HEK293 (cell line): Measurements from ENCODE around the gene MBD5.

Experiments
- CTCF ChIA-PET: fragments of 350-600 bp; formaldehyde crosslinking; extraction: SDS; loops from one replicate; lab custom pipeline; 2021; ENCODE audit warnings: antibody characterized with exemption; lab: Yijun Ruan, JAX
- POLR2A ChIA-PET: fragments of 300-600 bp; formaldehyde crosslinking; extraction: SDS; loops from one replicate; lab custom pipeline; 2020; ENCODE audit warnings: antibody characterized with exemption, inconsistent platforms; lab: Yijun Ruan, JAX
- H3K27ac ChIP-seq: fragments of 200-500 bp; sonication (Bioruptor generic); 2 replicates; pipeline ENCODE4 v1.5.1; 2014; ENCODE audit warnings: low read depth, low read length, control low read depth, inconsistent platforms; ENCODE audit errors: extremely low read depth
- H3K36me3 ChIP-seq, 2 experiments: fragments of 200-500 bp in 1 of 2; sonication (Bioruptor generic) in 1 of 2; 1 replicate in 1 of 2; 2 replicates in 1 of 2; pipeline ENCODE4 v1.5.1; 2014 to 2017; ENCODE audit warnings: inconsistent platforms in 2 of 2, low read length in 2 of 2; ENCODE audit not compliant: control insufficient read depth in 2 of 2, insufficient read depth in 1 of 2
- H3K4me1 ChIP-seq: fragments of 200-500 bp; sonication (Bioruptor generic); 2 replicates; pipeline ENCODE4 v1.5.1; 2014; ENCODE audit warnings: mild to moderate bottlenecking, low read length, inconsistent platforms; ENCODE audit not compliant: control insufficient read depth, insufficient read depth
- H3K4me3 ChIP-seq: 2 replicates; pipeline ENCODE4 v1.5.1; 2011; ENCODE audit warnings: low read depth, mild to moderate bottlenecking, control low read depth, low read length, moderate library complexity
- H3K9me3 ChIP-seq: fragments of 200-500 bp; sonication (Bioruptor generic); 2 replicates; pipeline ENCODE4 v1.5.1; 2014; ENCODE audit warnings: low read depth, low read length, inconsistent platforms; ENCODE audit not compliant: control insufficient read depth, insufficient read depth
- GFI1B ChIP-seq: fragments of 450-650 bp; formaldehyde crosslinking; IDR thresholded peaks from 2 replicates; pipeline ENCODE4 v1.5.1; 2016; ENCODE audit warnings: missing biosample characterization, missing genetic modification characterization
- SP7 ChIP-seq: fragments of 450-650 bp; formaldehyde crosslinking; IDR thresholded peaks from 2 replicates; pipeline ENCODE4 v1.5.1; 2016; ENCODE audit warnings: missing biosample characterization, missing genetic modification characterization
- TRIM28 ChIP-seq: IDR thresholded peaks from 2 replicates; pipeline ENCODE4 v1.6.1; 2011; ENCODE audit warnings: low read length, control low read depth, borderline replicate concordance
- ZFHX2 ChIP-seq: fragments of 450-650 bp; formaldehyde crosslinking; conservative IDR thresholded peaks from 2 replicates; pipeline ENCODE4 v1.5.1; 2016; ENCODE audit warnings: missing biosample characterization, missing genetic modification characterization
- ZNF114 ChIP-seq: fragments of 450-650 bp; formaldehyde crosslinking; IDR thresholded peaks from 2 replicates; pipeline ENCODE4 v1.5.0; 2017; ENCODE audit warnings: missing biosample characterization, missing genetic modification characterization
- ZNF157 ChIP-seq: fragments of 450-650 bp; formaldehyde crosslinking; IDR thresholded peaks from 2 replicates; pipeline ENCODE4 v1.5.1; 2016; ENCODE audit warnings: missing biosample characterization, missing genetic modification characterization
- ZNF175 ChIP-seq: fragments of 450-650 bp; formaldehyde crosslinking; IDR thresholded peaks from 2 replicates; pipeline ENCODE4 v1.5.1; 2016; ENCODE audit warnings: missing biosample characterization, missing genetic modification characterization
- ZNF214 ChIP-seq: fragments of 450-650 bp; formaldehyde crosslinking; IDR thresholded peaks from 2 replicates; pipeline ENCODE4 v1.5.1; 2017; ENCODE audit warnings: missing biosample characterization, mild to moderate bottlenecking, missing genetic modification characterization, borderline replicate concordance
- ZNF223 ChIP-seq: fragments of 450-650 bp; formaldehyde crosslinking; IDR thresholded peaks from 2 replicates; pipeline ENCODE4 v1.5.1; 2016; ENCODE audit warnings: missing biosample characterization, missing genetic modification characterization
- ZNF23 ChIP-seq: fragments of 450-650 bp; formaldehyde crosslinking; IDR thresholded peaks from 2 replicates; pipeline ENCODE4 v1.5.1; 2016; ENCODE audit warnings: missing biosample characterization, missing genetic modification characterization, borderline replicate concordance
- ZNF302 ChIP-seq: fragments of 450-650 bp; formaldehyde crosslinking; IDR thresholded peaks from 2 replicates; pipeline ENCODE4 v1.5.1; 2016; ENCODE audit warnings: missing biosample characterization, missing genetic modification characterization, low read depth
- ZNF354C ChIP-seq: fragments of 450-650 bp; formaldehyde crosslinking; IDR thresholded peaks from 2 replicates; pipeline ENCODE4 v1.5.1; 2016; ENCODE audit warnings: missing biosample characterization, missing genetic modification characterization, low read depth, borderline replicate concordance
- ZNF37A ChIP-seq: fragments of 450-650 bp; IDR thresholded peaks from 2 replicates; pipeline ENCODE4 v1.5.1; 2018; ENCODE audit warnings: missing biosample characterization, missing genetic modification characterization
- ZNF510 ChIP-seq: fragments of 450-650 bp; formaldehyde crosslinking; IDR thresholded peaks from 2 replicates; pipeline ENCODE4 v1.5.1; 2018; ENCODE audit warnings: mild to moderate bottlenecking, missing genetic modification characterization, missing biosample characterization; ENCODE audit not compliant: insufficient replicate concordance
- ZNF529 ChIP-seq: fragments of 450-650 bp; formaldehyde crosslinking; IDR thresholded peaks from 2 replicates; pipeline ENCODE4 v1.5.1; 2017; ENCODE audit warnings: missing genetic modification characterization, missing biosample characterization; ENCODE audit not compliant: insufficient replicate concordance
- ZNF544 ChIP-seq: fragments of 450-650 bp; formaldehyde crosslinking; IDR thresholded peaks from 2 replicates; pipeline ENCODE4 v1.5.0; 2017; ENCODE audit warnings: missing biosample characterization, missing genetic modification characterization
- ZNF585B ChIP-seq: fragments of 450-650 bp; formaldehyde crosslinking; IDR thresholded peaks from 2 replicates; pipeline ENCODE4 v1.5.1; 2016; ENCODE audit warnings: missing biosample characterization, missing genetic modification characterization
- ZNF658 ChIP-seq: fragments of 450-650 bp; formaldehyde crosslinking; IDR thresholded peaks from 2 replicates; pipeline ENCODE4; 2016; ENCODE audit warnings: missing biosample characterization, missing genetic modification characterization
- ZNF830 ChIP-seq: fragments of 450-650 bp; IDR thresholded peaks from 2 replicates; pipeline ENCODE4 v1.5.0; 2018; ENCODE audit warnings: missing biosample characterization, missing genetic modification characterization, low read depth, mild to moderate bottlenecking, moderate library complexity
- ZSCAN23 ChIP-seq: fragments of 450-650 bp; formaldehyde crosslinking; IDR thresholded peaks from 2 replicates; pipeline ENCODE4 v1.5.1; 2016; ENCODE audit warnings: missing biosample characterization, missing genetic modification characterization
- TF ChIP-seq, protein P1 (sequence below): fragments of 450-650 bp; formaldehyde crosslinking; IDR thresholded peaks from 2 replicates; pipeline ENCODE4 v1.5.1; 2016; ENCODE audit warnings: missing biosample characterization, missing genetic modification characterization
- TF ChIP-seq, protein P2 (sequence below): fragments of 450-650 bp; formaldehyde crosslinking; IDR thresholded peaks from 2 replicates; pipeline ENCODE4 v1.5.1; 2016; ENCODE audit warnings: missing biosample characterization, missing genetic modification characterization
- TF ChIP-seq, protein P3 (sequence below): fragments of 450-650 bp; formaldehyde crosslinking; IDR thresholded peaks from 2 replicates; pipeline ENCODE4 v1.5.1; 2016; ENCODE audit warnings: missing biosample characterization, missing genetic modification characterization
- TF ChIP-seq, protein P4 (sequence below): fragments of 450-650 bp; formaldehyde crosslinking; IDR thresholded peaks from 2 replicates; pipeline ENCODE4 v1.5.1; 2016; ENCODE audit warnings: missing biosample characterization, missing genetic modification characterization
- TF ChIP-seq, protein P5 (sequence below): fragments of 450-650 bp; formaldehyde crosslinking; IDR thresholded peaks from 2 replicates; pipeline ENCODE4 v1.5.1; 2016; ENCODE audit warnings: missing biosample characterization, missing genetic modification characterization
- TF ChIP-seq, protein P6 (sequence below): fragments of 450-650 bp; formaldehyde crosslinking; IDR thresholded peaks from 2 replicates; pipeline ENCODE4 v1.5.1; 2016; ENCODE audit warnings: missing biosample characterization, missing genetic modification characterization

The MBD5 gene

DNA sequence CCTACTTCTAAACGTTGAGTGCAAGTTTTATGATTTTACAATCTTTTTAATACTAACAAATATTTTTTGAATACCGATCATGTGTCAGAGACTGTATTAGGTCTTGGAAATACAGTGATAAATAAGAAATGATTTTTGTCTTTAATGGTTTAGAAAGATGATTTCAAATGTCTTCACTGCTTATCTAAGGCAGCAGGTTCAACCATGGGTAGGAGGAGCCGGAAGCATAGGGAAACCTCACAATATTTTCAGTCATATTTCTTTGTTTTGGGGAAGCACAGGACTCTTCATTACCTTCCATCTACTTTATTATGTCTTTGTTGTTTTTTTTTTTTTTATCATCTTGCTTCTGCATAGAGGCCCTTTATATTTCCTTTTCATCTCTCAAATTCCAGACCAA is 458.5 kb downstream of the MBD5 start:
- Histone ChIP-seq H3K27ac (no peak overlapping the region), H3K9me3 (no peaks in the 10 kb centered on the region), H3K4me1 (no peaks in the 10 kb centered on the region), H3K4me3 (no peak overlapping the region), H3K36me3 (no peaks in the 10 kb centered on the region)
- POLR2A ChIA-PET, result no interaction called here
- CTCF ChIA-PET, result no interaction called here
- TF ChIP-seq GFI1B, result no peak
- TF ChIP-seq, protein P1, sequence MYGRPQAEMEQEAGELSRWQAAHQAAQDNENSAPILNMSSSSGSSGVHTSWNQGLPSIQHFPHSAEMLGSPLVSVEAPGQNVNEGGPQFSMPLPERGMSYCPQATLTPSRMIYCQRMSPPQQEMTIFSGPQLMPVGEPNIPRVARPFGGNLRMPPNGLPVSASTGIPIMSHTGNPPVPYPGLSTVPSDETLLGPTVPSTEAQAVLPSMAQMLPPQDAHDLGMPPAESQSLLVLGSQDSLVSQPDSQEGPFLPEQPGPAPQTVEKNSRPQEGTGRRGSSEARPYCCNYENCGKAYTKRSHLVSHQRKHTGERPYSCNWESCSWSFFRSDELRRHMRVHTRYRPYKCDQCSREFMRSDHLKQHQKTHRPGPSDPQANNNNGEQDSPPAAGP (tag by site-specific recombination), result no peak
- no peak for TF ChIP-seq ZNF175 (tag by site-specific recombination)
- TF ChIP-seq ZNF585B (tag by site-specific recombination), result no peak
- TF ChIP-seq ZSCAN23 (tag by site-specific recombination), result no peak
- no peak for TF ChIP-seq ZNF830

DNA sequence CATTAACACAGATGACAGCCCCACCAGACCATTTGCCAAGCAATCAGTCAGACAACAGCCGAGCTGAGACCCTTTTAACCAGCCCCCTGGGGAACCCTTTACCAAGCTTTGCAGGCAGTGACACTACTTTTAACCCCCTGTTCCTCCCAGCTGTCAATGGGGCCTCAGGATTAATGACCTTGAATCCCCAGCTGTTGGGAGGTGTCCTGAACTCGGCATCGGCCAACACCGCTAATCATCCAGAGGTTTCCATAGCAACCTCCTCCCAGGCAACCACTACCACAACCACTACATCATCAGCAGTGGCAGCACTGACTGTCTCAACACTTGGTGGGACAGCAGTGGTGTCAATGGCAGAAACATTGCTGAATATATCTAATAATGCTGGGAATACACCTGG is 462.8 kb downstream of the MBD5 start:
- H3K9me3 ChIP-seq, result no peaks in the 10 kb centered on the region
- TF ChIP-seq ZNF157 (tag by site-specific recombination) (no peak), SP7 (tag by site-specific recombination) (no peak), ZNF658 (no peak), ZNF223 (tag by site-specific recombination) (no peak), ZNF23 (tag by site-specific recombination) (no peak), TRIM28 (no peak), ZNF302 (no peak), ZNF544 (no peak), ZNF354C (tag by site-specific recombination) (no peak), ZFHX2 (no peak), ZNF214 (tag by site-specific recombination) (no peak), ZNF510 (tag by site-specific recombination) (no peak), ZNF529 (tag by site-specific recombination) (no peak), ZNF114 (tag by site-specific recombination) (no peak), ZNF37A (tag by site-specific recombination) (no peak)
- TF ChIP-seq, protein P2, sequence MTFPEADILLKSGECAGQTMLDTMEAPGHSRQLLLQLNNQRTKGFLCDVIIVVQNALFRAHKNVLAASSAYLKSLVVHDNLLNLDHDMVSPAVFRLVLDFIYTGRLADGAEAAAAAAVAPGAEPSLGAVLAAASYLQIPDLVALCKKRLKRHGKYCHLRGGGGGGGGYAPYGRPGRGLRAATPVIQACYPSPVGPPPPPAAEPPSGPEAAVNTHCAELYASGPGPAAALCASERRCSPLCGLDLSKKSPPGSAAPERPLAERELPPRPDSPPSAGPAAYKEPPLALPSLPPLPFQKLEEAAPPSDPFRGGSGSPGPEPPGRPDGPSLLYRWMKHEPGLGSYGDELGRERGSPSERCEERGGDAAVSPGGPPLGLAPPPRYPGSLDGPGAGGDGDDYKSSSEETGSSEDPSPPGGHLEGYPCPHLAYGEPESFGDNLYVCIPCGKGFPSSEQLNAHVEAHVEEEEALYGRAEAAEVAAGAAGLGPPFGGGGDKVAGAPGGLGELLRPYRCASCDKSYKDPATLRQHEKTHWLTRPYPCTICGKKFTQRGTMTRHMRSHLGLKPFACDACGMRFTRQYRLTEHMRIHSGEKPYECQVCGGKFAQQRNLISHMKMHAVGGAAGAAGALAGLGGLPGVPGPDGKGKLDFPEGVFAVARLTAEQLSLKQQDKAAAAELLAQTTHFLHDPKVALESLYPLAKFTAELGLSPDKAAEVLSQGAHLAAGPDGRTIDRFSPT (tag by site-specific recombination), result no peak
- TF ChIP-seq, protein P3, sequence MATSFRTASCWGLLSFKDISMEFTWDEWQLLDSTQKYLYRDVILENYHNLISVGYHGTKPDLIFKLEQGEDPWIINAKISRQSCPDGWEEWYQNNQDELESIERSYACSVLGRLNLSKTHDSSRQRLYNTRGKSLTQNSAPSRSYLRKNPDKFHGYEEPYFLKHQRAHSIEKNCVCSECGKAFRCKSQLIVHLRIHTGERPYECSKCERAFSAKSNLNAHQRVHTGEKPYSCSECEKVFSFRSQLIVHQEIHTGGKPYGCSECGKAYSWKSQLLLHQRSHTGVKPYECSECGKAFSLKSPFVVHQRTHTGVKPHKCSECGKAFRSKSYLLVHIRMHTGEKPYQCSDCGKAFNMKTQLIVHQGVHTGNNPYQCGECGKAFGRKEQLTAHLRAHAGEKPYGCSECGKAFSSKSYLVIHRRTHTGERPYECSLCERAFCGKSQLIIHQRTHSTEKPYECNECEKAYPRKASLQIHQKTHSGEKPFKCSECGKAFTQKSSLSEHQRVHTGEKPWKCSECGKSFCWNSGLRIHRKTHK (tag by site-specific recombination), result no peak
- TF ChIP-seq, protein P4, sequence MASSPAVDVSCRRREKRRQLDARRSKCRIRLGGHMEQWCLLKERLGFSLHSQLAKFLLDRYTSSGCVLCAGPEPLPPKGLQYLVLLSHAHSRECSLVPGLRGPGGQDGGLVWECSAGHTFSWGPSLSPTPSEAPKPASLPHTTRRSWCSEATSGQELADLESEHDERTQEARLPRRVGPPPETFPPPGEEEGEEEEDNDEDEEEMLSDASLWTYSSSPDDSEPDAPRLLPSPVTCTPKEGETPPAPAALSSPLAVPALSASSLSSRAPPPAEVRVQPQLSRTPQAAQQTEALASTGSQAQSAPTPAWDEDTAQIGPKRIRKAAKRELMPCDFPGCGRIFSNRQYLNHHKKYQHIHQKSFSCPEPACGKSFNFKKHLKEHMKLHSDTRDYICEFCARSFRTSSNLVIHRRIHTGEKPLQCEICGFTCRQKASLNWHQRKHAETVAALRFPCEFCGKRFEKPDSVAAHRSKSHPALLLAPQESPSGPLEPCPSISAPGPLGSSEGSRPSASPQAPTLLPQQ (tag by site-specific recombination), result no peak
- TF ChIP-seq, protein P5, sequence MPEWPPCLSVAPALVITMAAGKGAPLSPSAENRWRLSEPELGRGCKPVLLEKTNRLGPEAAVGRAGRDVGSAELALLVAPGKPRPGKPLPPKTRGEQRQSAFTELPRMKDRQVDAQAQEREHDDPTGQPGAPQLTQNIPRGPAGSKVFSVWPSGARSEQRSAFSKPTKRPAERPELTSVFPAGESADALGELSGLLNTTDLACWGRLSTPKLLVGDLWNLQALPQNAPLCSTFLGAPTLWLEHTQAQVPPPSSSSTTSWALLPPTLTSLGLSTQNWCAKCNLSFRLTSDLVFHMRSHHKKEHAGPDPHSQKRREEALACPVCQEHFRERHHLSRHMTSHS (tag by site-specific recombination), result no peak
- TF ChIP-seq, protein P6, sequence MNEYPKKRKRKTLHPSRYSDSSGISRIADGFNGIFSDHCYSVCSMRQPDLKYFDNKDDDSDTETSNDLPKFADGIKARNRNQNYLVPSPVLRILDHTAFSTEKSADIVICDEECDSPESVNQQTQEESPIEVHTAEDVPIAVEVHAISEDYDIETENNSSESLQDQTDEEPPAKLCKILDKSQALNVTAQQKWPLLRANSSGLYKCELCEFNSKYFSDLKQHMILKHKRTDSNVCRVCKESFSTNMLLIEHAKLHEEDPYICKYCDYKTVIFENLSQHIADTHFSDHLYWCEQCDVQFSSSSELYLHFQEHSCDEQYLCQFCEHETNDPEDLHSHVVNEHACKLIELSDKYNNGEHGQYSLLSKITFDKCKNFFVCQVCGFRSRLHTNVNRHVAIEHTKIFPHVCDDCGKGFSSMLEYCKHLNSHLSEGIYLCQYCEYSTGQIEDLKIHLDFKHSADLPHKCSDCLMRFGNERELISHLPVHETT (tag by site-specific recombination), result no peak
- H3K27ac ChIP-seq, result no peak overlapping the region
- H3K4me1 ChIP-seq, result no peaks in the 10 kb centered on the region
- CTCF ChIA-PET, result no interaction called here
- POLR2A ChIA-PET, result no interaction called here
- H3K4me3 ChIP-seq, result no peak overlapping the region
- no peaks in the 10 kb centered on the region for H3K36me3 ChIP-seq
